ENCODE data around the gene ZNF219.

The ZNF219 gene

DNA sequence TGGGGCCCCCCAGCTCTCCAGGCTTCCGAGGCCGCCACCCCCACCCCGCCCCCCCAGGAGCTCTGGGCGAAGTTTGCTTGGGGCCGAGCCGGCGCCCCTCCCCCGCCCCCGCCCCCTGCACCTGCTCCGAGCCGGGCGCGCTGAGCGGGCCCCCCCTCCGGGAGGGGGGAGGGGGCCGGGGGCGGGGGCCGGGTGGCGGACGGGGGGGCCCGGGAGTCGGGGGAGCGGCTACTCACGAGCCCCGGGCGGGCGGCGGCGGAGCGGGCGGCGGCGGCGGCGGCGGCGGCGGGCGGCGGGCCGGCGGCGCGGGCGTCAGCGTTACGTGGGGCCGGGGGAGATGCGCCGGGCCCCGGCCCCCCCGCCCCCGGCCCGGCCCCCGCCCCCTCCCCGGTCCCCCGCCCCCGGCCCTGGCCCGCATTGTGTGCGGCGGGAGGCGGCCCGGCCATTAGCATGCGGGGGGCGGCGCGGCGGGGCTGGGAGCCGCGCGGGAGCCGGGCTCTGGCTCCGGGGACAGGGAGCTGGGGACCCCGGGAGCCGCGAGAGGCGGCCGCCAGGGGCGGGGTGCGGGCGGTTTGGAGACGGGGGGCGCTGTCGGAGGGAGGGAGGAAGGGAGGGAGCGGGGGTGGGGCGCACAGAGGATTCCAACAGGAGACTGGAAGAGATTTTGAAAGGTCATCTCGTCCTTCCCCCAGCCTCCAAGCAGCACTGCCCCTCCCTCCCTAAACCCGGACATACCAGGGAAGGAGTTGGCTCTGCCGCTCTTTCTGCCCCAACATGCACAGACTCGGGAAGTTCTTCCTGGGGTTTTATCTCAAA lies at the start of gene ZNF219:
Gene ZNF219 (minus strand): TSS at position 580 of the 816 bp plus-strand sequence. CDS start 5,064 bp downstream, outside the sequence.
- no peak for DNase-seq

DNA sequence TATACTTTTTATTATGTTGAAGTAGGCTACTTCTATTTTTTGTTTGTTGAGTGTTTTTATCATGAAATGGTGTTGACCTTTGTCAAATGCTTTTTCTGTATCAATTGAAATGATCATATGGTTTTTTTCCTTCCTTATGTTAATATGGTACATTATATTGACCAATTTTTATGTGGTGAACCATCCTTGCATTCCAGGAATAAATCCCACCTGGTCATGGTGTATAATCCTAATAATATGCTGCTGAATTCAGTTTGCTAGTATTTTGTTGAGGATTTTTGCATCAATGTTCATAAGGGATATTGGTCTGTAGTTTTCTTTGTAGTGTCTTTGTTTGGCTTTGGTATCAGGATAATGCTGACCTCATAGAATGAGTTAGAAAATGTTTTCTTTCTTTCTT lies 47.0 kb upstream of the ZNF219 start:
- no peak for DNase-seq

DNA sequence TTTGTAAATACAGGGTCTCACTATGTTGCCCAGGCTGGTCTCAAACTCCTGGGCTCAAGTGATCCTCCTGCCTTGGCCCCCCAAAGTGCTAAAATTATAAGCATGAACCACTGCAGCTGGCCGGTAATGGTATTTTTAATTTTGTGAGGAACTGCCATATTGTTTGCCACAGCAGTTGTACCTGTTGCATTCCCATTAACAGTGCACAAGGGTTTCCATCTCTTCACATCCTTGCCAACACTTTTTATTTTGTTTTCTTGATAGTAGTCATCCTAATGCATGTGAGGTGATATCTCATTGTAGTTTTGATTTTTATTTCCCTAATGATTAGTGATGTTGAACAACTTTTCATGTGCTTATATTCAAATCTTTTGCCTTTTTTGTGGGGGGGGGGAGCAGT lies 43.9 kb upstream of the ZNF219 start:
- DNase-seq: no peak

DNA sequence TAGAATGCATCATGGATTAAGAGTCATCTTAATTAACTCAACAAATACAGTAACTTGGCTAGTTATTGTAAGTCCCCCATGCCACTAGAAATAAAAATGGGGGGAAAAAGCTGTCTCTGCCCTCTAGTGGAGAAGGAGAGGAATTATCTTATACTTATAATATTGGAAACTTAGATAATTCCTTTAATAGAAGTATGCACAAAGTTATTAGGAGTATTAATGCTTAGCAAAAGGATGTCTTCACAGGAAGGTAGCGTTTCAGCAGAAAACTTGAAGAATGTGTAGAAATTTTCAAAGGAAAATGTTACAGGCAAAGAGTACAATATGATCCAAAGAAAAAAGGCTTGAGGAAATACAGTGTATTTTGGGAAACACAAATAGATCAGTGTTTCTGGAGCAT lies 37.6 kb upstream of the ZNF219 start:
- peak; percentile 9 for DNase-seq

DNA sequence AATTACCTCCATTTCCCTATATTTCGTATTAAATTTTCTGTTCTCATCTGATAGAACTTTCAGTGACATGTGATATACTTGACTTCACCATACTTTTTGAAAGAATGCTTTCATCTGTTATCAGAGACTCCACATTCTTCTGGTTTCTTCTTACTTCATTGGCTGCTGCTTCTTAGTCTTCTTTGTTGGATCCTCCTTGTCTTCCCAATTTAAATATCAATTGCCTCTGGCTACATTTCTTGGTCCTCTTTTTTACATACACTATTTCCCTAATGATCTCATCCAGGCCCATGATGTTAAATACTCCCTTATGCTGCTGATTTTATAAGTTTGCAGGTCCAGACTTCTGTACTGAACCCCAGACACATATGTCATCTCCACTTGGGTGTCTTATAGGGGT lies 35.4 kb upstream of the ZNF219 start:
- DNase-seq: no peak

DNA sequence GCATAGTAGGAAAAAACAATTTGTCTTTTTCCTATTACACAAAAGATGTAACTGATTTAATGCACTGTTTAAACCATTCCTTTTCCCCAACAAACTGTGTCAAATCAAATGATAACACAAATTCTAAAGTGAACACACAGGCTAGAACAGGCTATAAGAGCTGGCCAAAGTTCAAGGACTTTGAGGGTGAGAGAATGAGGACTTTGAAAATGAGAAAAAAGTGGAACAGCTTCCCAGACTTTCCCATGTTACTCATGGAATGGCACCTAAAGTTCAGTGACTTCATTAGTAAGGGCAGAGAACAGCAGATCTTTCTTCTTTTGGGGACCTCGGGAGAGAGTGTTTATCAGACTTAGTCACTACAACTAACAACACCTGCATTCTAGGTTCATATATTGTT lies 25.0 kb upstream of the ZNF219 start:
- no peak for DNase-seq

DNA sequence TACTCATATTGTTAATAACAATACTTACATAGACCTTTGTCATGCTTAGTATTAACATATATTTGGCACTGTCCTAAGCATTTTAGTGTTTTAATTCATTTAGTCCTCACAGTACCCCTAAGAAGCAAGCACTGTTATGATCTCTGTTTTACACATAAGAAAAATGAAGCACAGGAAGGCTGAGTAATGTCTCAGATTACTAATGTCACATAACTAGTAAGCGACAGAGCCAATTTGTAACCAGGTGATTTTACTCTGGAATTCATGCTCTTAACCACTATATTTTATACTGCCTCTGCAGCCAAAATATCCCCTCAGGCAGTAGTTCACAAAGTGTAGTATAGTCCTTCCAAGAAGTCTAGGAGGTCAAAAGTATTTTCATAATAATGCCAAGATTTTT lies 22.7 kb upstream of the ZNF219 start:
- DNase-seq: no peak

DNA sequence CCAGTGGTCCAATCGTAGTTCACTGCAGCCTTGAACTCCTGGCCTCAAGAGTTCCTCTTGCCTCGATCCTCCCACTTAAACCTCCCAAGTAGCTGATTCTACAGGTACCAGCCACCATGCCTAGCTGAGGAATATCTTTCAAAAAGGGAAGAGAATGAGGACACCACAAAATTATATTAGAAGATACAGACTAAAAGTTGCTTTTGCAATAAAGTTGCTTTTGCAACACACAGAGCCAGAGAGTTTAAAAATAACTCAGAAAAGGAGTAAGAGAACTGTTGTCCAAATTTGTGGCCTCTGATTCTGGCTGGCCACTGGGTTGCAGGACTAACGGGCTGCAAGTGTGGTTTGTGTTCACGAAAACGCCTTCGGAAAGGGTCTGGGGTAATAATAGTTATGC lies 22.2 kb upstream of the ZNF219 start:
- no peak for DNase-seq

DNA sequence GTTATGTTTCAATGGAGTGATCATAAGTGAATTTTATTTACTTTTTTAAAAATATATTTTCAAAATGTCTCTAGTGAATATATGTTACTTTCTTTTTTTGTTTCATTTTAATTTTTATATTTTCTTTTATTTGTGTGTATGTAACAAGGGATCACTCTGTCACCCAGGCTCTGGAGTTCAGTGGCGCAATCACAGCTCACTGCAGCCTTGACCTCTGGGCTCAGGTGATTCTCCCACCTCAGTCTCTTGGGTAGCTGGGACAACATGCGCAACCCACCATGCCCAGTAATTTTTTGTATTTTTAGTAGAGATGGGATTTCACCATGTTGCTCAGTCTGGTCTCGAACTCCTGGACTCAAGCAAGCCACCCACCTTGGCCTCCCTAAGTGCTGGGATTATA lies 20.5 kb upstream of the ZNF219 start:
- DNase-seq: no peak

DNA sequence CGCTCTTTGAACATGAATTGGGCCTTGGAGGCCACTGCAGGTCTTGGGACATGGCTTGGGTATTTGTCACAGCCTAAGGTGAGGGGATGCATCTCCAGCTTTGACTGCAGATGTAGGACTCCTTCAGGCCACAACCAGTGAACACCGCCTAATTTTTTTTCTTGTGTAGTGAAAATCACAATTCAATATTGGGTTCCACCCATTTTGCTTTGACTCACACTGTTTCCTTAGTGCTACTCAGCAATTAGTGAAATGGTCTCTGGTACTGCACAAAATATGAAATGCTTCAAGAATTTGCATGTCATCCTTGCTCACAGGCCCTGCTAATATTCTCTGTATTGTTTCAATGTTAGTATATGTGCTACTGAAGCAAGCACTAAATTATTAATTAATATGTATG lies 14.9 kb upstream of the ZNF219 start:
- no peak for DNase-seq

DNA sequence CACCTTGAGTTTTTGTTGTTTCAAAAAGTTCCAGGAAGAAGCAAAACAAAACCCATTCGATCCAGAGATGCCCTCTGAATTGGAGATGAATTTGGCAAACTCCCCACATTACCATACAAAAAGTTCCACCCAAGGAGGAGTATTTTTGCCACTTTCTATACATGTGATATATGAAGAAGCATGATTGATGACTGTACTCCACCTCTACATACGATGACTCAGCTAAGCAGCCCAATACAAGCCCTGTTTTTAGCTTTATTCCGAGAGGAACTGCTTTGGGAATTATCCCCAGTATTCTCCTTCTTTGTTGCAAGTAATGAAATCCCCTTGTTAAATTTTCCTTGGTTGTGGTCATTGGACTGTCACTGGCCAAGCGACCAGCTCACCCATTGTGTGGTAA lies 13.8 kb upstream of the ZNF219 start:
- no peak for DNase-seq

DNA sequence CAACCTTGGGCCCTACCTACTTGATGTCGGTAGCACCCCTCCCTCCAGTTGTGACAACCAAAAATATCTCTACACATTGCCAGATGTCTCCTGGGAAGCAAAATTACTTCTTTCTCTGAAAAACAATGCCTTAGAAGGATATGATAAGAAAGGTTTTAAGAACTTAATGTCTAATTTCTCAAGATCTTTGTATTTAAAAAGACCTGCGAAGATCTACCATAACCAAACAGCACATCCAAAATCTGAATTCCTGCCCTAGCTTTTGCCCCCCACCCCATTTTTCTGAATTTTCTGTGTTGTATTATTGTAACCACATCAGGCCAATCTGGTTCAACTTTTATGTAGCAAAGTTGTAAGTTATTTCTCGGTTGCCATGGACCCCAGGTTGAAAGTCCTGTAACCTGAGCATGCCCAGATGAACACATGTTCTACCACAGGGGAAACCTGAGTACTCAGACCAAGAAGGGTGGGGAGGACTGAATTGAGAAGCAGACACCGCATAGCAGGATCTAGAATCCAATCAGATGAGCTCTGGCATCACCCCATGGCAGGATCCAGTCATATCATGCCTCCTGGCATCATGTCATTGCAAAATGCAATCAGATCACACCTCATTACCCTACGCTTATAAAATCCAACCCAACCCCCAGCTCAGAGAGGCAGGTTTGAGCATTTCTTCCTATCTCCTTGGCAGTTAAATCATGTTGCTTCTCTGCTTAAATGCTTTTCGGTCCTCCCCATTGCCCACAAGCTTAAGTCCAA lies 11.1 kb upstream of the ZNF219 start:
- no peak for DNase-seq

DNA sequence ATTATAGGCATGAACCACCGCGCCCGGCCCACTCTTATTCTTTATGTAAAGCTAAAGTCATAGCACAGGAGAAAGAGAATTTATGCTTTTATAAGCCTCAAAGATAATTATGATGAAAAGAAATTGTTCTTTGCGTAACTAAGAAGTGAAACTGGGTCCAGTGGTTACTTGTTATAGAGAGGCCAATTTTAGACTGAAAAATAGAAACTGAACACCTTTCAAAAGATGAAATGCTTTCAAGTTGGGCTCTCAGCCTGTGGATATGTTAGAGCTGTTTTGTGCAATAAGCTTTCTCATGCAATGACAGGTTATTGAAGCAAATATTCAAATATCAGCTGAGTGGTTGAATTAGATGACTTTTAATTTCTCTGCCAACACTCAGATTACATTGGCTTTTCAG lies 10.3 kb upstream of the ZNF219 start:
- DNase-seq: no peak

DNA sequence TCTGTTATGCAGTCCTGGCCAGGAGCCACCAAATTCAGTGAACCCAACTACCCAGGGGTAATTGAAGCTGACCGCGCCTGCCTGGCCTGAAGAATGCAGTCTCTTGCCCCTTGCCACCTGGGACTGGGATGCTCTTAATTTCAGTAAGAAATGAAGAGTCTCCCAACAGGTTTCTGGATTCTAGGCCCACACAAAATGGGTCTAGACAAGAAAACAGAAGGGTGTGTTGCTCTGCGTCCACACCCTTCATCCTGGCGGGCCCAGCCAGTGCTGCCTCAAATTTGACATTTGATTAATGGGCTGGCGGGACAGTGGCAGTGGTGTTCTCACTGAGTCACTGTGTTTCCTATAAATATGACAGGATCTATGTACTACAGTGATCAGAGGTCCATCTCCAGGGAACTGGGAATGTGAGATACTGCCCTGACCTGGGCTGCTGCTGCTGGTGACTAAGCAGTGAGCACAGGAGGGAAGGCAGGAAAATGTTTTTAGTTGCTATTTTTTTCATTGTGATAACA lies 8.9 kb upstream of the ZNF219 start:
- DNase-seq: no peak

DNA sequence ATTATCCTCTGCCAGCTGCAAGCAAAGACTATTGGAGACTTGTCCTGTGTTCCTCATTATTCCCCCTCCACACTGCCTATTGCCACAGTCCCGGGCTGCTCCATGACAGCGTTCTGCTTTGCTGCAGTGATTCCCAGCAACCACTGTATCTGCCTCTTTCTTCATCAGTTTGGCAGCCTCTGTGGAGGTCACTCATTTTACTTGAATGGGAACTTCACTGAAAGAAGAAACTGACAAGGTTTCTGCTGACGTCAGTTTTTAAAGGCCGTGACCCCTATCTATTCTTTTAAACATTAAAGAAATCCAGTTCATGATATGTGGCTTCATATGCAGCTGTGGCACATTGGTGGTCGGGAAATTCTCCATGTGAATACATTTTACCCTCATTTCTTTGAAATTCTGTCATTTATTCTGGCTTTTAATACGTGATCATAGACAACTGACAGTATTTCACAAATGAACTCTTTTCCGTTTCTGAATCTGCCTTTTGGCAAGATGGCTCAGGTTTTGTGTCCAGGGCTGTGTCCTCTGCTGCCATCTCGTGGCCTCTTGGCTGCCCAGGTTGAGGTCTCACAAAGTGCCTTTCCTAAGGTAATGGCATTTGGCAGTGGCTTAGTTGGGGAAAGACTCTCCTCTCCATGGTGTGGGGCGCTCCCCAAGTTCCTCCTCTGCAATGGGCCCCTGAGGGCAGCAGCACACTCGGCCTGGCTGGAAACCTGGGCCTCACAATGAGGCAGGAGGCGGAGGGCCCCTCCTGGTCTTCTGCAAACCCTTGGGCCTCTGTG lies 8.2 kb upstream of the ZNF219 start:
- DNase-seq: peak; percentile 80

DNA sequence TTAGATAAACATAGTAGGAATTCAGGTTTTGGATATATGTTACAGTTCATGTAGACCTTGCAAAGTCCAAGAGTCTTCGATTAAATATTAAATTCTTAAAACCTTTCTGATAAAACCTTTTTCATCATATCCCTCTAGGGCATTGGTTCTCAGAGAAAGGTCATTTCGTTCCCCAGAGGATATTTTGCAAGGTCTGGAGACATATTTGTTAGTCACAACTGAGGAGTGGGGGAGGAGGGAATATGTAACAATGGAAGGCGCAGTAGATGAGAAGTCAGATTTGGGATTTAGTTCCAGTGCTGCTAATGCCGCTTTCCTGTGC lies 7.7 kb upstream of the ZNF219 start:
- no peak for DNase-seq

DNA sequence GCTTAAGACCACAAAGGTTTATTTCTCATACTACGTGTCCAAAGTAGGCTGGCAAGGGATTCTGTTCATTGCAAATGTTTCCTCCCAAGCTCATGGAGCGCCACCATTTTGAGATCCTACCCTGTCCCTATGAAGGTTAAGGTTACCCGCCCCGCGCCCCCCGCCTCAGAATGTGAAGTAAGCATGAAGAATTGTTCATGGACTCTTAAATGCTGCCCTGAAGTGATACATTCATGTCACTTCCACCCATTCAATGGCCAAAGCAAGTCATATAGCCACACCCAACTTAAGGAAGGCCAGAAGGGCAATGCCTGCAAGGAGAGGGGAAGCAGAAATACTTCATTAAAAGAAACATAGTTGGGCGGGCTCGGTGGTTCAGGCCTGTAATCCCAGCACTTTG lies 6.6 kb upstream of the ZNF219 start:
- no peak for DNase-seq

DNA sequence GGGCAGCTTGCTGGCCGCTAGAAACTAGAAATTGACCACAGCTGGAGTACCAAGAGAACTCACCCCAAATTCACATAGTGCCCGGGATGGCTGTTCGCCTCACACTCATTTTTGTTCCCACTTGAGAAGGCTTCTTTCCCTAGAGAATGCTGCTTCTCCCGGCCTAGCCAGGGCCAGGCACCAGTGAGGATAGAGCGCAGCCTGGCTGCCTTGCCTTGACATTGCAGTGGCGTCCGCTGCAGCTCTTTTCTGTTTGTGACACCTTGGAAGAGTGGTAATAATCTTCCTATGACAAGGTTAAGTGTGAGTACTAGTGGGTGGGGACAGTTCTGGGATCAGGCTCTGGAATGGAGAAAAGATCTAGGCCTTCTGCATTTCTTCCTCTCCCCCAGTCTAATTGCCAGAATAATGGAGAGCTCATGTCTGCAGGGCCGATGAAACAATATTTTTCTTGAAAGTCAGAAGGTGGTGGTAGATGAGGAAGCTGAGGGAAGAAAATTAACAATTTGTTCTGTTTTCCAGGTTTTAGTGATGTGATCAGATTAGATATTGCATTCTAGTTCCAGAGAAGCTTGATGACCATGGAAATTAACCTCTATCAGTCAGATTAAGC lies 6.1 kb upstream of the ZNF219 start:
- peak; percentile 92 for DNase-seq

DNA sequence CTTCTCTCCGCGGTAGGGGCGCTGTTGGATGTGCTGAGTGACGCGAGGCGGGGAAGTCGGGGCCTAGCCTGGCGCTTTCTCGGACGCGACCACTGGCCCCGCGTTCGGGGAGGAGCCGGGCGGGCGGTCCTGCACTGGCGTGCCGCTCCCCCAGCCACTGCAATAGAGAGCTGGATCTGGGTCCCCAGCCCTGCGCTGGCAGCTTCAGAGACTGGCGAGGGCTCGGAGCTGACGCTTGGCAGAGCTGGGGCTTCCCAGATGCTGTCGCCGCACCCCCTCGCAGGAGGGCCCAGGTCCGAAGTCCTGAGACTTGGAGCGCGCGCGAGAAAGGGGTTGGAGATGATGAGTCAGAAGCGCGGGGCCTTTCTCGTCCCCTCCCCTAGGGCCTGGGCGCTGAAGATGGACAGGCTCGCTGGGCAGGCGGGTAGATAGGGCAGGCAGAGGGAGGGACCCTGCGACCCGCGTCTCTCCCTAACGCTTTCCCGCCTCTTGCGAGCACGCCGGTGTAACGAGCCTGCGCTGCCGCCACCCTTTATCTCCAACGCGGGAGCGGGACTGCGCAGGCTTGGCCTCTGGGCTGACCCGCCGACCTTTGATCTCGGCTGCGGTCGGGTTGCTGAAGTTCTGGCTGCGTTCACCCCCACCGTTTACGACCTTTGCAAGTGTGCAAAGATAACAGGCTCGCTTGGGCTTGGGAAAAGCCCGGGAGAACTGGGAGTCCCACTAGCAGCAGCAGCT lies 5.4 kb upstream of the ZNF219 start:
- DNase-seq: peak; percentile 94

DNA sequence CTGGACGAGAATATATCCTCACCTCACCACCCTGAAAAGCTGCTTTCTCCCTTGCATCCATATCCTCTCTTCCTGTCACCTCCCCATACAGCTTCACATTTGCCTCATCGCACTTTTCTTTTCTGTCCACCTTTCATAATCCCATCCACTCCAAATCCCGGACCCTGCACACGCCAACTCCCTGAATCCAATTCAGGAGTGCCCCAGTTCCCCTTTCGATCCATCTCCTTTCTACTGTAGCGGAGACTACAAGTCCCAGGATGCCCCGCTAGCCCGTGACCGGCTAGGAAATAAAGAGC lies 4.9 kb upstream of the ZNF219 start:
- DNase-seq: no peak

DNA sequence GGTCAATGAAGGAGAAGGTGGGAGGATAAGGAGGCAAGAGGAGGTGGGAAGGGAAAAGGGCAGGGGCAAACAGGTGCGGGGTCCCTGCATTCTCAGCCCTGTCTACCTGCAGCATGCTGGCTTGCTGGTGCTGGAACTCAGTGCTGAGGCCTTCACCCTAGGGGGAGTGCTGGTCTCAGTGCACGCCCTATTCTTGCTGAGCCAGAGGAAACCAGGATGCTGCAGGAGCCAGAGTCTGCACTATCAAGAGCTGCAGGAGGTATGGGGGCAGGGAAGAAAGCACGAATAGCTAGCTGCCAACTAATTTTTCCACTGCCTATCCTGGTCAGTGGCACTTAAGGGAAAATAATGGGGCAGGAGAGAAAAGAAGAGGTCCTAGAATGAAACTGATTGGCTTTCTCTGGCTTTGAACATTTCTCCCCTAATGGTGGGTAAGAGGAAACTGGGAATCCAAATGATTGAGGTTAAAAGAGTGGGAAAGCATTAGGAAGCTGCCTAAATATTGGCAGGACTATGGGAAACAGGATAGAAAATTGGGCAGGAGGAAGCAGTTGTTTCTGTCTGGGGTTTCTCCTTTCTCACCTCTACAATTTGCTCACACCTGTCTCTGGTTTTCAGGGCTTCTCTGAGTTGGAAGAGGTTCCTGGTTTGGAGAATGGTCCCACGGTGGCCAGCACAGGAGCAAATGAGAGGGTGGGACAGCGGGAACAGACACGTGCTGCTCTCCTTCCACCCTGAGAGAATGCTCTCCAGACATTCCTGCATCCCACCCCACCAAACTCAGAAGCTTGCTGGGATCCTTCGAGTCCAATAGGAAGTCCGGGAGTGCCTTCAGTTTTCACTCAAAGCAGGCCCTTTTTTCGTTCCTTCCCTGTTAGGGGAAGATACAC lies 4.3 kb upstream of the ZNF219 start:
- no peak for DNase-seq
